ENCODE measurements around the gene COG5.

DNA sequence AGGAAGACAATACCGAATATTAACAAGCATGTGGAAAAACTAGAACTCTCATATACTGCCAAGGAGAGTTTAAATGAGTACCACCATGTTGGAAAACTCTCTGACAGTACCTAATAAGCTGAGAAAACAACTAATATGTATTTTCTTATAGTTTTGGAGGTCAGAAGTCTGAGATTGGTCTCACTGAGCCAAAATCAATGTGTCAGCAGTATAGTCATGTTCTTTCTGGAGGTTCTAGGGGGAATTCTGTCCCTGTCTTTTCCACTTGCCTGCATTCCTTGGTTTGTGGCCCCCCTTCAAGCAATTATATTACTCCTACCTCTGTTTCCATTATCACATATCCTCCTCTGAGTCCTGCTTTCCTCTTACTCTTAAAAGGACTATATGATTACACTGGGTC lies 250.4 kb downstream of the COG5 start:
- TF ChIP-seq, protein P1, sequence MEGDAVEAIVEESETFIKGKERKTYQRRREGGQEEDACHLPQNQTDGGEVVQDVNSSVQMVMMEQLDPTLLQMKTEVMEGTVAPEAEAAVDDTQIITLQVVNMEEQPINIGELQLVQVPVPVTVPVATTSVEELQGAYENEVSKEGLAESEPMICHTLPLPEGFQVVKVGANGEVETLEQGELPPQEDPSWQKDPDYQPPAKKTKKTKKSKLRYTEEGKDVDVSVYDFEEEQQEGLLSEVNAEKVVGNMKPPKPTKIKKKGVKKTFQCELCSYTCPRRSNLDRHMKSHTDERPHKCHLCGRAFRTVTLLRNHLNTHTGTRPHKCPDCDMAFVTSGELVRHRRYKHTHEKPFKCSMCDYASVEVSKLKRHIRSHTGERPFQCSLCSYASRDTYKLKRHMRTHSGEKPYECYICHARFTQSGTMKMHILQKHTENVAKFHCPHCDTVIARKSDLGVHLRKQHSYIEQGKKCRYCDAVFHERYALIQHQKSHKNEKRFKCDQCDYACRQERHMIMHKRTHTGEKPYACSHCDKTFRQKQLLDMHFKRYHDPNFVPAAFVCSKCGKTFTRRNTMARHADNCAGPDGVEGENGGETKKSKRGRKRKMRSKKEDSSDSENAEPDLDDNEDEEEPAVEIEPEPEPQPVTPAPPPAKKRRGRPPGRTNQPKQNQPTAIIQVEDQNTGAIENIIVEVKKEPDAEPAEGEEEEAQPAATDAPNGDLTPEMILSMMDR (IDR thresholded peaks at IDR 0.05; ENCODE audit: insufficient read depth, low read length): no peak
- no peak for TF ChIP-seq POLR2AphosphoS5 (IDR thresholded peaks at IDR 0.05; ENCODE audit: low read depth)
